C4-2B (cell line): ENCODE measurements around the gene ACOT11.

Source experiments
- CTCF ChIP-seq: fragments of 450-650 bp; conservative IDR thresholded peaks from 2 replicates; pipeline ENCODE4 v1.5.1; 2017; ENCODE audit warnings: mild to moderate bottlenecking
- ZFX ChIP-seq: fragments of 450-650 bp; IDR thresholded peaks from 2 replicates; pipeline ENCODE4 v1.6.1; 2017

DNA sequence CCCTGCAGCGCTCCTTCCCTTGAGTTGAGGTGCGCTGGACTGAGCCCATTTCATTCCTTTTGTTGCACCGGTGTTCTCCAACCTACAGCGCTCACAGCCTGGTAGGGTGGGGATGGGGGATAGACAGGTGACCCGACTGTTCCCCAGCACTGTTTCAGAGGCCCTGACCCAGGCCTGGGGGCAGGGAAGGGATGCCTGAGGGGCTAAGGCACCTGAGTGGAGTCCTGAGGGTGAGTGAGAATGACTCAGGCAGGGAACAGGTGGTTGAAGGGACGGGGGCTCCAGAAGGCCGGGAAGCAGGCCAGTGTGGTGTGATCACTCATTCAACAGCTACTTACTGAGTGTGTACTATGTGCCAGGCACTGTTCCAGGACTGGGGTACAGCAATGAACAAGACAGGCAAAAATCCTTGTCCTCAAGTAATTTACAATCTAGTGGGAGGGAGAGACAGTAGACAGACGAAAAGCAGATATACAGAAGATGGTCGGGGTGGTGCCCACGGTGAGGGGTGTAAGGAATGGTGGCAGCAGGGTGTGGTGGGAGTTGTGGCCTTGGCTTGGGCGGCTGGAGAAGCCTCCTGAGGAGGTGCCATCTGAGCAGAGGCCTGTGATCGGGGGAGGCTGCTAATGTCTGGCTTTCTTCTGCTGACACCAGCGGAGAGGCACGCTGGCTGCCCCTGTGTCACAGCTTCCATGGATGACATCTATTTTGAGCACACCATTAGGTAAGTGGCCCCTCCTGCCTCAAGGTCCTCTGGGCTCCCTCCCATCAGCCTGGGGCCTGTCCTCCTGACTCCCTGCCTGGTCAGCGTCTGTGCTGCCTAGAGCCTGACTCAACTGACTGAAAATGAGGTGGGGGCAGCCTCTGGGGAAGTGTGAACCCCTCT lies 37.4 kb downstream of the ACOT11 start:
- TF ChIP-seq CTCF: no peak
- TF ChIP-seq ZFX: no peak
